ENCODE data around the gene ANHX.

GRCh38 chr12:133215724-133216123, 20.0 kb downstream of the ANHX start:
- TF ChIP-seq CTCF (IDR thresholded peaks at IDR 0.05) (no peak), POLR2A (IDR thresholded peaks at IDR 0.05) (no peak)
